ENCODE measurements around the gene PLEKHG4.

PLEKHG4 gene

GRCh38 chr16:67294171-67294757, 14.9 kb downstream of the PLEKHG4 start:
- FAIRE-seq = no peak

- no peak for FAIRE-seq
These were observed 15.6 kb downstream of the PLEKHG4 start for GRCh38 chr16:67294938-67295361.

DNA sequence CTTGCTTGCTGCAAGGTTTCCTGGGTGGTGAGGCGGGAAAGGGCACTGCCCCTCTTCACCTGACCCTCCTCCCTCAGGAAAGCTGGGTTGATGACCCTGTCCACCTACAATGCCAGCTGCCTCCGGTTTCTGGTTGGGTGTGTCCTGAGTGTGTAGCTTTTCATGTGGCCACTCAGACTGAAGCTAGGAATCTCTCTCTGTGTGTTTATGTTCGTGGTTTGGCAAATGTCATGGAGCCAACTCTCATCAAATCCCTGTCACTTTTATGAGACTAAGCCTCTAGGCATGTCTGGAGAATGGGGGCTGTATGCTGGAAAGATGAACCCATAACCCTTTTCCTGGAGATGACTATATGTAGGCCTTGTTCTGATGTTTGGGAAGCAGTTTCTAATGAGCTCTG, 17.1 kb downstream of the PLEKHG4 start:
- no peak for FAIRE-seq

GRCh38 chr16:67298277-67298676, 18.9 kb downstream of the PLEKHG4 start:
- no peak for FAIRE-seq

DNA sequence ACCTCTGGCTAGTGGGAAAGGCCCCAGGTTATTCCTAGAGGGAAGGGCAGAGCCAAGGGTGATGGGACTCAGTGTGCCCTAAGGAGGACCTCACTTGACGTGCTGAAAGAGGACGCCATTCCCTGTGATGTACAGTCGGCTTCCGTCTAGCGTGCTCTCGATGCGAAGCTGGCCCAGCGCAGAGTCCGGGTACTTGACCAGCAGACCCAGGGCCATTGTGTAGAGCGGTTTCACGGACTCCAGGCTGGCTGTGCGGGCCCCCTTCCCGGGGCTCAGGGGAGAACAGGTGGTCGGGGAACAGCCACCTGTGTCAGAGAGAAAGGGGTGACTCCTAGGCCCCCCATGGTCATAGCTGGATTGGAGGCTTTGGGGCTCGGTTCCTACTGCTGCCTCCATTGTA, 19.9 kb downstream of the PLEKHG4 start:
- no peak for FAIRE-seq

DNA sequence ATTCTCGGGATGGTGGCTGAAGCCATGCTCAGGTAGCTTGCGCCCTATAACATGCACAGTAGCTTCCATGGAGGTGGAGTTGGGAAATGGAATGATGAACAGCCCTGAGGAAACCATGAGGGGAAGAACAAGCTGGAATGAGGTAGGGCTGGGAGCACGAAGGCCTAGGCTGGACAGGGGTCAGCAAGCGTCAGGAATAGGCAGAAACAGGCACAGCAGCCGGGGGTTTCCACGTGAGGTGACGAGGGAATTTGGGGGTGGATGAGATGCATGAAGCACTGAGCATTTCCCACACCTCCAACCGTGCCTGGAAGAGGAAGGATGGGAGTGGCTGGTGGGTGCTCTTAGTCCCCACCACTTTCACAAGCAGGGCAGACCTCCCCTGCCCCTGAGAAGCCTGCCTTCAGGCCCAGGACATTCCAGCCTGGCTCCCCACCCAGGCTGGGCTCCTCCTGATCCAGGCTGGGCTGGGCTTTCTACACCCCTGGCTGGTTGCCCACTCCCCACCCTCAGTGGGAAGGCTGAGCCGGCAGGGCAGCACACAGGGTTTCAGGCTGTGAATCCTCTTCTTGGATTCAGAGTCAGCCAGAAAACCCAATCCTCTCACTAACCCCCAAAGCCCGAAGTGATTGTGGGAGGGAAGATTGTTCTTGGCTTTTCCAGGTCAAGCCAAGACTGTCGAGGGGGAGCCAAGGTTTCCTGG, 21.9 kb downstream of the PLEKHG4 start:
- FAIRE-seq = no peak

DNA sequence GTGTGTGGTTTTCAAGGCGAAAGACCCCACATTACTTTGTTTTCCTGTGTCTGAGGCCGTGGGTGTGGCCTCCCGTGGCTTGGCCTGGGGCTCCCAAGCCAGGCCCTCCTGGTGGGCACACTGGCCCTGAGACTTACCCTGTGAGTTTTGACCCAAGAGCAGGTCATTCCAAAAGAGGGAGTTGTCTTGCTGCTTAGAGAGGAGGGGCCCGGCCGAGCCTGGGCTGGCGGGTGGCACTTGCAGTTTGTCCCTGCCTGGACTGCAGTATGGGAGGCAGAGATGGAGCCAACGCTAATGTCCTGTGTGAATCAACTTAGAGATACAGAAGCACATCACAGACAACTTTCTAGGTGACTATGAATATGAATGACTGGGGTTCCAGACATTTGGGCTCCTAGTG, 22.7 kb downstream of the PLEKHG4 start:
- no peak for FAIRE-seq

DNA sequence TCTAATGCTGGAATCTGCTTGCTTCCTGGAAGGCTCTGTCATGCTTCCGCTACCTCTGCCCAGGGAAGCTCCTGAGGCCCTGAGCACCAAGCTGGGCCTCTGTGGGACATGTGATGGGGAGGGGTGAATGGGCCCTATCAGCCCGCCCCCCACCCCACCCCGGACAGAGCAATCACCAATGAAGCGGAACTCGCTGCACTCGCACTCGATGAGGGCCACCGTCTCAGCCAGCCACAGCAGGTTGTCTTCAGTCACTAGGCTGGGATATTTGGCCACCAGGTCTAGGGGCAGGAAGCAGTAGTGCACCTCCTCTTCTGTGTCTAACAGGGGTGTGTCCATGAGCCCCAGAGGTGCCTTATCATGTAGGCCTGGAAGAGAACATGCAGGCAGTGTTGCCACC, 23.6 kb downstream of the PLEKHG4 start:
- no peak for FAIRE-seq

- no peak for FAIRE-seq
These were observed 24.7 kb downstream of the PLEKHG4 start for GRCh38 chr16:67304020-67304419.

- no peak for FAIRE-seq
These were observed 26.1 kb downstream of the PLEKHG4 start for GRCh38 chr16:67305216-67306071.

DNA sequence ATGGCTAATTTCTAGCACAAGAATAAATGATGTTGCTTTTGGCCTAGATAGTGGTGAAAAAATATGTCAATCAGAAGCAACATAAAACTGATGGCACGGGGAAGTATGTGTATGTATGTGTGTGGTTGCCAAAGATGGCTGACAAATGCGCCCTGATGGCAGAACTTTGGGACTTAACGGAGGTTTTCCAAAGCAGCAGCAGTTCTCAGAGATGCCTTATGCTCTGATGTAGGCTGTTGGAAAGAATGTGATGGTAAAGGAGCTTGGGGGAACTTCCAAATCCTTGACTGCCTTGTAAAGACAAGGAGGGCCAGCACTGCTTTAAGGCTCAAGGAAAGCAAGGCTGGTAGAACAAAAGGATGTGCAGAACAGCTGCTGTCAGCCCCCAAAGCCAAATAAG, 31.2 kb downstream of the PLEKHG4 start:
- FAIRE-seq = no peak

DNA sequence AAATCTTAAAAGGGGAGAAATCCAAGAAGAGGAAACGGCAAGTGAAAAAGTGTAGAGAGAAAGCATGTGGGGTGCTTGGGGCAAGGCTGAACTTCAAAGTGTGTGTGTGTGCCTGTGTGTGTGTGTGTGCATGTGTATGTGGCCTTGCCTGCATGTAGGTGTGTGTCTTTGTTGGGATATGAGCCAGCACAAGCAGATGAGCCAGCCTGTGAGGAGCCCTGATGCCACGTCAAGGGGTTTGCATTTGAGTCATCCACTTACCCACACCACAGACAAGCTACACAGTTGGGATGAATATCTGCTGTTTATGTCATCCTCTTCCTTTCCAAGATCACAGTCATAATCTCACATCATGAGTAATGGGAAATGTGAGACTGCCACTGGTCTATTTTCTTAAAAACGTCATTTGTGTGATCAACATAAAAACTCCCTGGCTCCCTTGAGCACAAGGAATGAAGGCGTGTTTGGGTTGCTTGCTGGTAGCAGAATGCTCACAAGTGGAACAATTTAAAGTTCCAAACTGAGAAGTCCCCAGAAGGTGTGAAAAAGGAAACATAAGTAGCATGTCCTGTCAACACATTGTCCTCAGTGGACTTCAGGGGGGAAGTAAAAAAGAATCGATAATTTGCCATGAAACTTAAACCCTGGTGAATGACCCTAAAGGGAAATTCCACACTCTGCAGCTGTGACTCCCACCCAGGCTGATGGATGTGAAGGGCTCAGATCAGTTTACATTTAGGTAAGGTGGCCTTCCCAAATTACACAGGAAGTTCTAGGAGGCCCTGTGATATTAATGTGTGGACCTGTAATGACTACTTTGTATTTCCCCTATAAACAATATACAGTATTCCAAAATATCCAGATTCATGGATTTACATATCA, 32.5 kb downstream of the PLEKHG4 start:
- FAIRE-seq = no peak

DNA sequence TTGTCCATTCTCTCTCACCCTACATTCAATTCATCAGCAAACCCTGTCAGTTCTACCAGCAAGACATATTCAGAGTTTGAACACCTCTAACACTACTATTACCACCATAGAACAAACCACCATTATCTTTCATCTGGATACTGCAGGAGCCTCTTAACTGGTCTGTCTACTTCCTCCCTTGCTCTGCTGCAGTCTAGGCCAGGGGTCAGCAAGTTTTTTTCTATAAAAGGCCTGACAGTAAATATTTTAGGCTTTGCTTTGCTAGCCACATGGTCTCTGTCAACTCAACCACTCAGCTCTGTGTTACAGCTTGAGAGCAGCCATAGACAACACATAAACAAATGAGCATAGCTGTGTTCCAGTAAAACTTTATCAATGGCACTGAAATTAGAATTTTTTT, 33.4 kb downstream of the PLEKHG4 start:
- FAIRE-seq = no peak

DNA sequence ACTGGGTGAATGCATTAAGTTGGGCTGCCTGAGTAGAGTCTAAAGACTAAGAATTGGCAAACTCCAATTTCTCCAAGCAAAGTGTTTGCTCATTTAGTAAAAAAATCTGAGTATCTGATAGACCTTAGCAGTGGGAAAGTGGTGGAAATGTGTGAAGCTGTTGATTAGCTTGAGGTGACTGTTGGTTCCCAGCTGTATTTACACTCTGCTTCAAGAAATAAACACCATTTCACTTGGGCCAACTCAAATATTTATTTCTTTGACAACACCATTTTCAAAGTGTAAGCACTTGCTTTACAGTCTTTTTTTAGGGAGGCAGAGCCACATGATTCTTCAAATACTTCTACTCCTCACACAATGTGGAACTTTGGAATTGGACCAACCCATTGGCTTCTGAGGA, 38.5 kb downstream of the PLEKHG4 start:
- FAIRE-seq = no peak

DNA sequence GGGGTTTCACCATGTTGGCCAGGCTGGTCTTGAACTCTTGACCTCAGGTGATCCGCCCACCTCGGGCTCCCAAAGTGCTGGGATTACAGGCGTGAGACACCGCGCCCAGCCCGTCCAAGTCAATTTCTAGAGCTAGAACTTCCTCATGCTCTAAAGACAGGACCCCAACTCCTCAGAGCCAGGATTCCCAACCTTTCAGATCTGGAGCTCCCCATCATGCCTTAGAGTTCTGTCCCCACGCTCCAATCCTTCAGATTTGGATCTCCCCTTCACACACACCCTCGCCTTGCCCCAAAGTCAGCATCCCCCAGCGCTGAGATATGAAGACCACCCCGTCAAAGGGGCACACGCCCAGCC, 46.8 kb downstream of the PLEKHG4 start:
- FAIRE-seq = no peak

GRCh38 chr16:67326472-67327309, 47.4 kb downstream of the PLEKHG4 start, which contains the start of the genes KCTD19 and LRRC36:
TSS of gene KCTD19 (minus strand) at chr16:67326741. CDS start at chr16:67326707, 34 bp downstream.
TSS of gene LRRC36 (plus strand) at chr16:67326815. CDS start at chr16:67326863, 48 bp downstream.
- FAIRE-seq = no peak

DNA sequence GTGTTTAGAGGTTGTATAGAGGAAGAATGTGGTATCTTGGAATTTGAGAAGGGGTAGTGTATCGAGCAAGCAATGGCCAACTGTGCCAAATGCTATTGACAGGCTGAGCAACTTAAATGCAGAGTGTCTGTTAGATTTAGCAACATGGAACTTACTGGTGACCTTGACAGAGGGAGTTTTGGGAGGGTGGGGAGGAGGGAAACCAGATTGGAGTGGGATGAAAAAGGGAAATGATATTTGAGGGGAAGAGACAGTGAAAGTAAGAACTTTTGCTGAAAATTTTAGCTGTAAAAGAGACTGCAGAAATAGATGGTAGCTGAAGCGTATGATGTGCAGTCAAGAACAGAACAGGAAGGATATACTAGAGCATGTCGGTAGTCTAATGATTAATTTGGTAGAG, 48.4 kb downstream of the PLEKHG4 start:
- FAIRE-seq = no peak

GRCh38 chr16:67329901-67330300, 50.6 kb downstream of the PLEKHG4 start:
- no peak for FAIRE-seq

GRCh38 chr16:67333315-67333714, 54.0 kb downstream of the PLEKHG4 start:
- FAIRE-seq = no peak

GRCh38 chr16:67336116-67336515, 56.8 kb downstream of the PLEKHG4 start:
- no peak for FAIRE-seq

GRCh38 chr16:67336648-67337047, 57.3 kb downstream of the PLEKHG4 start:
- no peak for FAIRE-seq
